NCI-H1694 (cell line): ENCODE data around the gene NCR3LG1.
"Not testable (repeated sequence)": the region's sequence is repeated elsewhere in the genome, so short reads cannot be mapped to it uniquely, and the experiment has no call there.

Experiments
- DNase-seq: peaks from one replicate; lab custom pipeline; 2025; lab: John Stamatoyannopoulos, UW

NCR3LG1 gene

GRCh38 chr11:17412488-17413180 lies 61.0 kb downstream of the NCR3LG1 start:
- no peak for DNase-seq

DNA sequence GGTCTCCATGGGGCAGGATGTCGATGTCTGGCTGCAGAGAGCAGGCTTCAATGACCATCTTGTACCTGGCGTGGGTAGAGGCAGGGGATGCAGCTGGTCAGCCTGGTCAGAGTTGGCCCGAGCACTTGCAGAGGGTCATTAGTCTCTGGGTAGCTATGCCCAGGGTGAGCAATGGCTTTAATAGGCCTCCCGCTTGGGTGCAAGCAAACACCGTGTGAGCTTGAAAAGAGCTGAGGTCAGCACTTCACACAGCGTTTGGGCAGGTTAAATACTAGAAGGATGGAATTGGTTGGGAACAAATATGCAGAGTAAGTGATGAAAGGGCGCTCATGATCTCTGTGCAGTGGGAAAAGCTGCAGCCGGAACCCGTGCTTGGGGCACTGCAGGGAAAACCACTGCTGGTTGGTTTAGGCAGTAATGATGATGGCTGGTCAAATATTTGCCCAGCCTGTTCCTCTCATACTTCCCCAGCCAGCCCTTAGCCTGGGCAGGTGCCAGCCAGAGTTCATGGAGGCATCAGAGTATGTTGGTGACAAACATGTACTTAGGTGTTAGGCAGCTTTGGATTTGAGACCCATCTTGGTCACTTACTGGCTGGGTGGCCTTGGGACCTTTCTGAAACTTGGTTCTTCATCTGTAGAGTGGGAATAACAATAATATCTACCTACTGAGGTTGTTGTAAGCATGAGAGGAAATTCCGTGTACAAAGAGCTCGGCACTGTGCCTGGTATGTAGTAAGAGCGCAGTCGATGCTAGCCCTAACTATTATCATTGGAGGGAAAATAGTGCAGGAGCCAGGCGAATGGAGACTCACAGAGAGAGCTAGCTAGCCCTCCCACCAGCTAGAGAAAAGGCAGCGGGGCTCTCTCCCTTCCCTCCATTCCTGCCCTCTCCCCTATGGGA lies 62.1 kb downstream of the NCR3LG1 start:
- DNase-seq = no peak

GRCh38 chr11:17414317-17414737 lies 62.7 kb downstream of the NCR3LG1 start:
- DNase-seq = no peak

DNA sequence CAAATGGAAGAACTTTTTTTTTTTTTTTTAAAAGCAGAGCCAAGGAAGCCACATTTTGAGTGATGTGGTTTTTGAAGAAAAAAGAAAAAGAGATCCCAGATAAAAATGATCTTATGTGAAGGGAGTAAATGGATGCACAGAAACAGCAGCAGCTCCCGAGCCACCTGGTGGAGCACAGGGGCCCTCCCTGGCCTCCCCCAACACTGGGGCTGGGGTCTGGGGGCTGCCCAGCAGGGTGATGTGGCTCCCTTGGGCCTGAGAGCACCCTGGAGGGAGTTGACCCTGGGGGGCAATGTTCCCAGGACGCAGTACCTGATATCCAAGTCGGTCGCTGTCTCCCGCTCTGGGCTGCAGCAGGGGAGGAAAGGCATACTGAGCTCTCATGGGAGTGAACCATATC lies 63.4 kb downstream of the NCR3LG1 start:
- no peak for DNase-seq

- DNase-seq = no peak
Observed at GRCh38 chr11:17415523-17416104, 64.0 kb downstream of the NCR3LG1 start.

DNA sequence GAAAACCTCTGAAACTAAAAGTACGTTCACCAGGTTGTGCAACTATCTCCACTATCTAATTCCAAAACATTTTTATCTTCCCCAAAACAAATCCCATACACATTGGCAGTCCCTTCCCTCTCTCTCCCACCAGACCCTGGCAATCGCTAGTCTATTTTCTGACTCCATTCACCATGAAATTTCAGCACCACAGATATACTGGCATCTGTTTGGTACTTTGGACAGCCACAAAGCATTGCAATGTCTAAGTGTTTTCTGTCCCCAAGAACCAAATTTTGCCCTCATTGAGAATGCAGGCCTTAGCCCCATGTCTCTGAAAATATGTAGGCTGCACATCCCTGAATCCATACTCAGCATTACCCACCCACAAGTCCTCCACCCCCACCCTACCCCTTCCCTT lies 64.9 kb downstream of the NCR3LG1 start:
- DNase-seq = no peak

- no peak for DNase-seq
Observed at GRCh38 chr11:17418444-17419081, 67.0 kb downstream of the NCR3LG1 start.

- no peak for DNase-seq
Observed at GRCh38 chr11:17421781-17422180, 70.2 kb downstream of the NCR3LG1 start.

GRCh38 chr11:17423533-17424310 lies 72.1 kb downstream of the NCR3LG1 start:
- DNase-seq = no peak

GRCh38 chr11:17426233-17426632 lies 74.6 kb downstream of the NCR3LG1 start:
- not testable (repeated sequence) for DNase-seq
